MCF 10A (cell line): ENCODE measurements around the gene FMC1. TPM values are rescaled to one million over a fixed set of nuclear protein-coding genes. Genes with fewer than 3 reads are reported as not detected.
"Not testable (repeated sequence)": the region's sequence is repeated elsewhere in the genome, so short reads cannot be mapped to it uniquely, and the experiment has no call there.

Source experiments
- BruUV-seq: library from RNA; stranded (reverse); fragments of 400-500 nt; replicated peaks from 2 replicates; lab custom pipeline; 2021; lab: Mats Ljungman, UMichigan
- CTCF ChIA-PET: fragments of 300-600 bp; sonication (Branson Sonifier 250); formaldehyde crosslinking; extraction: SDS; loops from one replicate; lab custom pipeline; 2021; ENCODE audit warnings: antibody characterized with exemption, inconsistent platforms; lab: Yijun Ruan, JAX
- POLR2A ChIA-PET: fragments of 300-600, 350-650 bp; sonication (Branson Sonifier 250); formaldehyde crosslinking; extraction: SDS; loops from one replicate; lab custom pipeline; 2020; ENCODE audit warnings: antibody characterized with exemption, inconsistent platforms; lab: Yijun Ruan, JAX
- DNase-seq: peaks from one replicate; pipeline ENCODE4 v3.0.0-alpha.2; 2018; ENCODE audit not compliant: unreplicated experiment
- H3K27ac Mint-ChIP-seq: one replicate; pipeline ENCODE4 v1.8.0; 2022; ENCODE audit warnings: mild to moderate bottlenecking, low read depth, mixed read lengths; ENCODE audit not compliant: unreplicated experiment
- H3K27me3 Mint-ChIP-seq: one replicate; pipeline ENCODE4 v1.8.0; 2022; ENCODE audit warnings: mixed read lengths; ENCODE audit not compliant: insufficient read depth, unreplicated experiment
- H3K36me3 Mint-ChIP-seq: one replicate; pipeline ENCODE4 v1.8.0; 2022; ENCODE audit warnings: mild to moderate bottlenecking, moderate library complexity, mixed read lengths; ENCODE audit not compliant: insufficient read depth, unreplicated experiment
- H3K4me1 Mint-ChIP-seq: one replicate; pipeline ENCODE4 v1.8.0; 2022; ENCODE audit warnings: mixed read lengths; ENCODE audit not compliant: insufficient read depth, unreplicated experiment
- H3K4me3 Mint-ChIP-seq: one replicate; pipeline ENCODE4 v1.8.0; 2022; ENCODE audit warnings: mild to moderate bottlenecking, moderate library complexity, mixed read lengths; ENCODE audit not compliant: unreplicated experiment
- H3K9me3 Mint-ChIP-seq: one replicate; pipeline ENCODE4 v1.8.0; 2022; ENCODE audit warnings: mixed read lengths; ENCODE audit not compliant: unreplicated experiment
- intact Hi-C: fragments of 100-400 bp; cut with micrococcal nuclease; formaldehyde crosslinking; loops from 2 replicates; pipeline ENCODE4 v1.14.1; 2022
- total RNA-seq: library from RNA; stranded (reverse); gene quantifications from 2 replicates; pipeline ENCODE4 v1.2.3, GENCODE V29; 2022
- TF ChIP-seq, protein P1 (sequence below): fragments of 200-600 bp; IDR thresholded peaks from one replicate; pipeline ENCODE4 v1.8.0; 2022; ENCODE audit warnings: antibody characterized with exemption, mild to moderate bottlenecking; ENCODE audit not compliant: unreplicated experiment

The FMC1 gene
- total RNA-seq, 1 experiment from 2014 or later = 11.8 TPM

DNA sequence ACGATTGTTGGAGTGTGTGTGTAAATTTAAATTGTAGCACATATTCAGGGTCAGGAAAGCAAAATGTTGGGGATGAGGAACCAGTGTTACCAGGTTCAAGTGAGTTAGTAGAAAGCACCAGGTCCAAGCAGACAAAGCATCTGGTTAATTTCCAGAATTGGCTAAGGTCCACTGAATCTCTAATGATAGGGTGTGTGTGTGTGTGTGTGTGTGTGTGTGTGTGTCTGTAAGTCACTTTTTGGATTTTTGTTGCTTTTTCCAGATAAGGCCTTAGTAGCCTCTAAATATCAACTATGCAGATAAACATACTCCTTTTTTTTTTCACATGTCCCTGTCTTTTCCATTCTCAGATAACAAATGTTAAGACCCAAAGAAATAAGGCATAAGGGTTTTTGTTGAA is 36.6 kb upstream of the FMC1 start:
- TF ChIP-seq, protein P1, sequence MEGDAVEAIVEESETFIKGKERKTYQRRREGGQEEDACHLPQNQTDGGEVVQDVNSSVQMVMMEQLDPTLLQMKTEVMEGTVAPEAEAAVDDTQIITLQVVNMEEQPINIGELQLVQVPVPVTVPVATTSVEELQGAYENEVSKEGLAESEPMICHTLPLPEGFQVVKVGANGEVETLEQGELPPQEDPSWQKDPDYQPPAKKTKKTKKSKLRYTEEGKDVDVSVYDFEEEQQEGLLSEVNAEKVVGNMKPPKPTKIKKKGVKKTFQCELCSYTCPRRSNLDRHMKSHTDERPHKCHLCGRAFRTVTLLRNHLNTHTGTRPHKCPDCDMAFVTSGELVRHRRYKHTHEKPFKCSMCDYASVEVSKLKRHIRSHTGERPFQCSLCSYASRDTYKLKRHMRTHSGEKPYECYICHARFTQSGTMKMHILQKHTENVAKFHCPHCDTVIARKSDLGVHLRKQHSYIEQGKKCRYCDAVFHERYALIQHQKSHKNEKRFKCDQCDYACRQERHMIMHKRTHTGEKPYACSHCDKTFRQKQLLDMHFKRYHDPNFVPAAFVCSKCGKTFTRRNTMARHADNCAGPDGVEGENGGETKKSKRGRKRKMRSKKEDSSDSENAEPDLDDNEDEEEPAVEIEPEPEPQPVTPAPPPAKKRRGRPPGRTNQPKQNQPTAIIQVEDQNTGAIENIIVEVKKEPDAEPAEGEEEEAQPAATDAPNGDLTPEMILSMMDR = no peak
- CTCF ChIA-PET = no interaction called here
- POLR2A ChIA-PET = interaction anchor here (0.7 to 1.0 kb wide), 2 partner anchors 18 to 20 kb away, joined by 3 read pairs; no protein-coding TSS in a partner anchor
- Mint-ChIP-seq H3K36me3 (peaks cover 31% of the 10 kb centered on the region), H3K9me3 (no peaks in the 10 kb centered on the region), H3K27ac (no peak overlapping the region), H3K4me1 (peaks cover 7% of the 10 kb centered on the region), H3K27me3 (no peaks in the 10 kb centered on the region), H3K4me3 (no peak overlapping the region)
- no peak for DNase-seq
- intact Hi-C loops = no loop called here
- no TSS peak for BruUV-seq

DNA sequence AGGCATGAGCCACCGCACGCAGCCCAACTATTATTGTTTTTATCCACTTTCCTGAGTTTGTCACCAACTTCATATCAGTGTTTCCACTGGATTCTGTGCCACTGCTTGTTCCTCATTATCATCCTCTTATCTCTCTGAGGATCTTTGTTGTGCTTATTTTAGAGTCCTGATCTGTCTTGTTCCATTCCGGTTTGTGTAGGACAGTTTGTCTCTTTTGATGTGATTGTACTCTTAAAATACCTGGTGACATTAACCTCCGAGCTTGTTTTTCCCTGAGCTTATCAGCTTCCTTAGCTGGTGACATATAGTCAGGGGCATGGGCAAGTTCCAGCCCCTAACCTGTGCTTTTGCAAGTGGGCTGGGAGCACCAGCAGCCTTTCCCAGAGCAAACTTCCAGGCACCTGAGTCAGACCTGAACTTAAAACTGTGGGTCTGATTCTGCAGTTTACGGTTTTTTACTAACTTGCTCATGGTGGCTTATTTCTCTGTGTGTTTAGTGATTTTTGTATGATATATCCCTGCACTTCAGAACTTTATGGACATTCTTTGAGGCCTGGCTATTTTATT is 23.1 kb upstream of the FMC1 start:
- intact Hi-C loops = no loop called here
- CTCF ChIA-PET = interaction anchor here (0.6 kb wide), 1 partner anchor 1021 kb away, joined by 4 read pairs; no protein-coding TSS in a partner anchor
- TF ChIP-seq, protein P1 = no peak
- DNase-seq = no peak
- no peaks in the 10 kb centered on the region for H3K27me3 Mint-ChIP-seq
- BruUV-seq = no TSS peak
- no peaks in the 10 kb centered on the region for H3K36me3 Mint-ChIP-seq
- H3K4me3 Mint-ChIP-seq = no peak overlapping the region
- no peaks in the 10 kb centered on the region for H3K9me3 Mint-ChIP-seq
- H3K27ac Mint-ChIP-seq = peak overlapping the region; percentile 63
- POLR2A ChIA-PET = no interaction called here
- H3K4me1 Mint-ChIP-seq = no peaks in the 10 kb centered on the region

DNA sequence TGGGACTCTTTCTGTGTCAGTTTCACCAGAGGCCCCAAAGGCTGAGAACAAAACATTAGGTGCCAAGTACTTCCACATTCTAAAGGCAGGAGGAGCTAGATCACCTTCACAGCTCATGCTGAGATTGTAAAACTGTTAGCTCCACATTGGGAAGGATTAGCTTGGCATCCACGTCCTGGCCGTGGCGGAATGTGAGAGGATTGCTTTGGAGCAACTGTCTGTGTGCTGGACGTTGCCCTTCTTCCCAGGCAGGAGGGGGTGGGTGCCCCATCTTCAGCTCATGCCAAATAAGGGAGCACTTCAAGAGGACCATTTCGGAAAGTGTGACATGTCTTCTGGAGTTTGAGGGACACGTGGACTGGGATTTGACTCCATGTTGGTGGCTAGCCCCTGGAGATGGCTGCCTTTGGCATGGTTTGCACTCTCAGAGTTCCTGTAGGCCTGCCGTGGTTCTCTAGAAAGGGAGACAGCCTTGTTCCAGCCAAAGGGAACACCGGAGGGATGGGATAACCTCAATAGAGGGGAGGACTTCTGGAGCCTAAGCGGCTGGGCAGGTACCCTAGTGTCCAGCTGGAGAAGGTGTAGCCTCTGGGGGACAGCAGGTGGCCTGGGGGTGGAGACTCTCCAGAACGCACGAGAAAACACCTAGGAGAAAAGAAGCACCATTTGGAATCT is 19.9 kb upstream of the FMC1 start:
- Mint-ChIP-seq H3K4me3 (no peak overlapping the region), H3K27me3 (no peaks in the 10 kb centered on the region), H3K36me3 (no peaks in the 10 kb centered on the region), H3K9me3 (no peaks in the 10 kb centered on the region), H3K27ac (no peak overlapping the region), H3K4me1 (no peaks in the 10 kb centered on the region)
- CTCF ChIA-PET = interaction anchor here (0.8 to 1.5 kb wide), 3 partner anchors 9 to 15 kb away, joined by 3 to 4 read pairs (median 3); no protein-coding TSS in a partner anchor
- BruUV-seq = no TSS peak
- DNase-seq = peak; percentile 51
- POLR2A ChIA-PET = interaction anchor here (0.9 kb wide), 1 partner anchor 19 kb away, joined by 3 read pairs; no protein-coding TSS in a partner anchor
- TF ChIP-seq, protein P1 = peak; percentile 37
- intact Hi-C loops = no loop called here

DNA sequence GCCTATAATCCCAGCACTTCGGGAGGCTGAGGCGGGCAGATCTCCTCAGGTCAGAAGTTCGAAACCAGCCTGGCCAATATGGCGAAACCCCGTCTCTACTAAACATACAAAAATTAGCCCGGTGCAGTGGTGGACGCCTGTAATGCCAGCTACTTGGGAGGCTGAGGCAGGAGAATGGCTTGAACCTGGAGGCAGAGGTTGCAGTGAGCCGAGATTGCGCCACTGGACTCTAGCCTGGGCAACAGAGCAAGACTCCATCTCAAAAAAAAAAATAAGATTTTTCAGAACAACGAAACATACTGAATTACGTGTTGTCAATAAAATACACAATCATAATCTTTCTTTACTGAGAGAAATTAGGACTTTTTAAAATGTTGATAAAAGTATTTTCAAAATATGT is 16.4 kb upstream of the FMC1 start:
- H3K4me1 Mint-ChIP-seq, intact Hi-C loops, BruUV-seq, CTCF ChIA-PET, H3K4me3 Mint-ChIP-seq, H3K27me3 Mint-ChIP-seq, H3K36me3 Mint-ChIP-seq, DNase-seq, H3K27ac Mint-ChIP-seq, H3K9me3 Mint-ChIP-seq: not testable (repeated sequence)
- POLR2A ChIA-PET = interaction anchor here (0.6 kb wide), 1 partner anchor 79 kb away, joined by 3 read pairs; no protein-coding TSS in a partner anchor
